Activated naive CD8-positive, alpha-beta T cell treated with anti-CD3 and anti-CD28 coated beads, Interleukin-2, amount 50 U/mL, for 16 hours (primary cell): ENCODE results near the gene URAD.
"Not testable (repeated sequence)": the region's sequence is repeated elsewhere in the genome, so short reads cannot be mapped to it uniquely, and the experiment has no call there.

Experiments used
- DNase-seq: peaks from one replicate; pipeline ENCODE4 v3.0.0-alpha.2; 2020; ENCODE audit warnings: low read depth, low spot score

Gene URAD

DNA sequence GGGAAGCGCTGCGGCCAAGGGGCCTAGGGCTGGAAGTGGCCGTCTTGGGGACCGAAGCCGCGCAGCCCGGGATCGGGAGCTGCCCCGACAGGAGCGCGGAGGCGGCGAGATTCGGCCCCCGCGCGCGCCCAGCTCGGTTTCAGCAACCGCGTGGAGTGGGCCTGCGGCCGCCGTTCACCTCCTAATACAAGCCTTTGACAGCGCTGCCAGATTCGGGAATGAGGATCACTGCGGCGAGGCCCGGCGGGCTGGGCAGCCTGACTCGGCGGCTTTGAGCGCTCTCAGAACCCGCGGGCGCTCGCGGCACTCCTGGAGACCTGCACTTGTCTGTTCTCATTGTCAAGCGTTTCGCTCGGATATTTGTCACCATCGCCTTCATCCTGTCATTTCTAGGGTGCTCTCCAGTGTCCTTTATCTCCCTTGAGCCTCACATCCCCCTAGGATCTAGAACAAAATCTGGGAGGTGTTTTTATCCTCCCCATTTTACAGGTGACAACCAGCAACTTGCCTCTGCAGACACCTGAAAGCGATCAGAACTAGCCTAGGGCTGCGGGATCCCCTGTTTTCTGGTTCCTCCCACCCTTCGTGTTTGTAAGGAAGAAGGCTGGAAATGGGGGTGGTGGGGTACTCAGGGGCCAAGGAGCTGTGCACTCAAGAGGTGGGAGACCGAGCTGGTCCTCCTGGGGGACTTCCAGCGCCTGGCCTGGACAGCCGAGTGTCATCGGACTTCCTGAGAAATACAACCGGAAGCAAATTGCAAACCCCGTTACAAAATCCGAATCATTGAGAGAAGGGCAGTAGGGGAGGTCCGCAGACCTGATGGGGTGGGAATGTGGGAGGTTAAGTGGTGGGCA lies 17.9 kb downstream of the URAD start:
- no peak for DNase-seq

DNA sequence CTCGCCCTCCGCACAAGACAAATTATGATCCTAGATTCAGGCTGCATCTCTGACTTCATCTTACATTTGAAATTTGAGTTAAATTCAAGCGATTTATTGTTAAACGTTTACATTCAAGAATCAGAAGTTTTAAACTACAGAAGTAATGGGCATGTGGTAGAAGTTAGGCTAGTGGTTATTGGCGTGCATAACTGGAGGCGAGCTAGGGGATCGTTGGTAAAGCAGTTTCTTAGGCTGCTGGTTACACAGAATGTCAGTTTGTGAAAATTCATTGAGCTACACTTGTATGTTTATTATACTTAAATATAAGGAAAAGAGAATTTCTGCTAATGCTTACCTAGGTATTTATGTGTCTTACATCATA lies 18.6 kb downstream of the URAD start:
- DNase-seq = no peak

- no peak for DNase-seq
These were observed 19.2 kb downstream of the URAD start, which contains the start of gene CDX2 for GRCh38 chr13:27969082-27969865. CDX2 (minus strand) TSS chr13:27969315; CDS start chr13:27969006, 309 bp downstream.

- no peak for DNase-seq
These were observed 20.0 kb downstream of the URAD start for GRCh38 chr13:27968316-27969081.

DNA sequence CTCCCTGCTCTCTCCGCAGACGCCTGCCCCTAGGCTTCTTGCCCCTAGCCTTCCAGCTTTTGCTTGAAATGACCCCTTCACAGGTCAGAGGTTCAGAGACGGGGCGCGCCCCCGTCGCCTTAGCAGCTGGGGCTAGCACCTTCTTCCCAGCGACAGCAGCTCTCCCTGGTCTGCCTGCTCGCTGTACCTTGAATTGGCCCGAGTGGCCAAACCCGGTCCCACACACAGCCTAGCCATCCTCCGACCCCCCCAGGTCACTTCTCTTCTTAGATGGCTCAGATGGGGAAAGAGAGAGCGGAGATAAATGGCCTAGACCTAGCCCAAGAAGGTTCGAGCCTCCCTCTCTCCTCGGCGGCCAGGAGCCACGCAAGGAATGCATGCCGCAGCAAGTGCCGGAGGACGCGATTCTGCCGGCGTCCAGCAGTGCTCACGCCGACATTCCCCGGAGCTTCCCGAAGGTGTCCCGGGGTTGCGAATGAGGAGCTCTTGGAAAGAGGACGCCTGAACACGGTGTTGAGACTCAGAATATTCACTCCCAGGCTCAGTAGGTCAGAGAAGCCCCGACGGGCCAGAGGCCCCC lies 20.7 kb downstream of the URAD start:
- no peak for DNase-seq

DNA sequence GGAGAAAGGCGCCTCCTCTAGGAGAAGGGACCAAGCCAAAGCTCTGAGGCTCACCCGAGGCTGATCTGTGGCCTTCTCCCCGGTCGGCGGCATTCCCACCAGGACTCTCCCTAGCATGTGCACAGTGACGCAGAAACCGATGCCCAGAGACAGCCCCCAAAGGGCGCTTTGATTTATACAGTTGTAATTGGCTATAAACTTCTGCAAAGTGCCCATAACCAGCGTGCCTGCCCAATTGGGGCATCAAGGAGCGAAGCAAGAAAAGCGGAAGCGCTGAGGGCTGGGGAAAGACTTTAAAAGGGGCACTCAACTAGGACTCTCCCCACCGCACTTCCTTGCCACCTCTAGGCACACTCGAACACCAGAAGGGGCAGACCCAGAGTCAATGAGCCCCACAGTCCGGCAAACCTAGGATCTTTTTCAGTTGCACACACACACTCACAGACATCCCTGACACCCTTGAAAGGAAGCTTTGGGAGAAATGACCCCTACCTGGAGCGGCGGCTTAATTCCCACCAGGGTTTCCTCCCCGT lies 21.2 kb downstream of the URAD start:
- no peak for DNase-seq

DNA sequence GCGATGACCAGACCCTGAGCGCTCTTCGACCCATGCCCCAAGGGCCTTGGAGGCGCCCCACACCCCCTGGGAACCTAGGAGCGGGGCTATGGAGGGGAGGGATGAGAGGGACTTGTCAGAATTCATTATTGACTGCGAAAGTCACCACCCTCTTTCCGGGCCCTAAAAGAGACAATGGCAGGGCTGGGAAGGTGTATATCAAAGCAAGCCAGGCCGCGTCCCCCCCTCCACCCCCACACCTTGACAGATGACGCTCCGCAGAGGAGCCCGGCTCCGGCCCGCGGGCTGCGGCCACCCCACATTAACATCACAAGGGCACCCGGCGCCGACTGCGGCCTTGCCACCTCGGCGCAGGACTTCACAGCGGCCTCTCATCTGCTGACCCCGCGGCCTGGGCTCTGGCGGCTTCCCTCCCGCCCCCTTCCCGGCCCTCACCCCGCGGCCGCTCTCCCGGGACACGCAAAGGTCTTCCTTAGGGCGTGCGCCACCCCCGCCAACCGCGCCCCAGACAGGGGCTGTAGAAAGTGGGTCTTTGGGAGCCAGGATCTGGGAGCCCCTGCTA lies 21.8 kb downstream of the URAD start:
- DNase-seq = no peak

GRCh38 chr13:27965740-27966640 lies 22.5 kb downstream of the URAD start:
- no peak for DNase-seq

GRCh38 chr13:27965343-27965739 lies 23.2 kb downstream of the URAD start:
- DNase-seq = no peak

- no peak for DNase-seq
These were observed 23.7 kb downstream of the URAD start for GRCh38 chr13:27964741-27965323.

GRCh38 chr13:27964206-27964605 lies 24.3 kb downstream of the URAD start:
- not testable (repeated sequence) for DNase-seq

- no peak for DNase-seq
These were observed 25.0 kb downstream of the URAD start for GRCh38 chr13:27963491-27963890.

- no peak for DNase-seq
These were observed 25.5 kb downstream of the URAD start for GRCh38 chr13:27962982-27963381.

- no peak for DNase-seq
These were observed 26.2 kb downstream of the URAD start for GRCh38 chr13:27962128-27962841.

DNA sequence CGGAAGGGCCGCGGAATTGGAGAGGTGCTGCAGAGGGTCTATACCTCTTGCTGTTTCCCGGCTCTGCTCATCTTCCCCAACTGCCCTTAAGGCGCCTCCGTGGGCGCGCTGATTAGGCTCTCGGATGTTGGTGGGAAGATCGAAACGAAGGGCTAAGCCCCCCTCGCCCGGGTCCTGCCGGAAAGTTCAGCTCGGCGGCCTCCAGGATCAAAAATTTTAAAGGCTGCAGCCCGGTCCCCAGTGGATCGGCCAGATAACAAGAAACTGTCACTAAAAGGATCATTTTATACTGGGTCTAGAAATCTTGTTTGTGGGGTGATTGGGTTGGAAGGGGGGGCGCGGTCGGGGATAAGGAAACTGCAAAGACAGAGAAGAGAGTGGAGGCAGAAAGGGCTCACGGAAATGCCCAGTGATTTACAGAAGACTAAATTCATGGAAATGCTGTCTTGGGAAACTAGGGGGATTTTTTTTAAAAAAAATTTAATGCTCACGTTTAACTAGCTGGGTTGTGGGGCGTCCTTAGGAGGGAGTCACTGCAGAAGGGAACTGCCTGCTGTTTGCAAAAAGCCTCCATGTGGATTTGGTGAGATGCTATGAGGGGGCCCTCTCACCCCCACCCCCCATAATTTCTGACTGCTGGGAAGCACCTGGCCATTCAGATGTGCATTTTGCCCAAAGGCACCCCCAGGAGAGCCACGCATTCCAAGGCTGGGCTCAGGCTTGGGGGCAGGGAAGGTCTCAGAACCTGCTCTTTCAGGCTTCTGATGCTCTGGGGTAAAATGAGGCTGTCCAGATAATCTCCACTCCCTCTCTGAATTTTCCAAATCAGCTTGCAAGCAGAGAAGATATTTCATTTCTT lies 27.0 kb downstream of the URAD start:
- no peak for DNase-seq

DNA sequence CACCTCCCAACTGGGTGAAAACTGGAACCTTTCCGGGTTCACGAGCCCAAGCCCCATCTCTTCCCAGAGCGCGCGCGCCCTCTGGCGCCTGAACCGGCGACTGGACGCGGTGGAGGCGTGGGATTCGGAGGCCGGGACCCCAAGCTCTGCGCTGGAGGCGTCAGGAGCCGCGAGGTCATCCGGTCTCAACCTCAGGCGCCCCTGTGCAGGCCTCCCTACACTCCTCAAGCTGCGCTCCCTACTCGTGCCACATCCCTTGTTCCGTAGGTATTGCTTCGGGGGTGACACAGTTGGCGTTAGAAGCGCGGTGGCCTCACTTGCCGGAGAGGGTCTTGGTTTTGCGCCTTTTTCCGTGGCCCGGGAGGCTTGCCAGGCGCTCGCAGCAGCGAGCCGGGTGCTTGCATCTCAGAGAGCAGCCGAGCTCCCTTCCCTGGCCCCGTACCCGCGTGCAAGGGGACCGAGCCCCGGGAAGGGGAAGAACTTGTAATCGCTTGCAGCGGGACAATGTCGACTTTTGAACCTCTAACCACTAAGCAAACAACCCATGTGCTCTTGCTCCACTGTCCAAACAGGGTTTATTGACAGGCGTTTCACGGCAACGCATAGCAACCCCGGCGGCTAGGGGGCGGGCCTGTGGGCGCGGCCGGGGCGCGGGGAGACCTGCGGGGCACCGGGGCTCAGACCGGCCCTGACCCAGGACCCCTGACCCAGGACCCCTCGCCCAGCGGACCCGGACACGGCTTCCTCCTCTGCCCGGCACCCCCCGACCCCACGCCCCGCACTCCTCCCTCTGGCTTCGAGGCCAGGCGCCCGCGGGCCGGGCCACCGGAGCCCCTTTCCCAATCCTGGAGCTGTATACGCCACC lies 27.9 kb downstream of the URAD start:
- DNase-seq = no peak

- no peak for DNase-seq
These were observed 28.5 kb downstream of the URAD start for GRCh38 chr13:27959976-27960361.
